Measurements from ENCODE around the gene OR2V2.
"Not testable (repeated sequence)": the region's sequence is repeated elsewhere in the genome, so short reads cannot be mapped to it uniquely, and the experiment has no call there.

OR2V2 gene

DNA sequence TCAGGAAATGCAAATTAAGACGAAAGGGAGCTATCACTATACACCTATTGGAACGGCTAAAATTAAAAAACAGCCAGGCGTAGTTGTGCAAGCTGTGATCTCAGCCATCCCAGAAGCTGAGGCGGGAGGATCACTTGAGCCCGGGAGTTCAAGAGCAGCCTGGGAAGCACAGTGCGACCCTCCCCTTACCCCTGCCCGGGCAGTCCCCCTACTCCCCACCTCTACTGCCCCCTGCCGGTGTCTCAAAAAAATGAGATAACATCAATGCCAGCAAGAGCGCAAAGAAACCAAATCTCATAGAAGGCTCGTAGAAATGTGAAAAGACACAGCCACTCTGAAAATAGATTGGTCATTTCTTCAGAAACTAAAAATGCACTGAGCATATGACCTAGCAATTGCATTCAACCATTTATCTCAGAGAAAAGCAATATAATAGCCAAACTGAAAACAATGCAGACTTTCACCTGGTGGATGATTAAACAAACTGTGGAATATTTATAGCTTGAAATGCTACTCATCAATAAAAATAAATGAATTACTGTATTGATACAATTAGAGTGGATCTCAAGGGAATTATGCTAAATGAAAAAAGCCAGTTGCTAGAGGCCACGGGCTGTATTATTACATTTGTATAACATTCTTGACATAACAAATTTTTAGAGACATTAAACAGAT is 20.6 kb downstream of the OR2V2 start:
- peak; percentile 46 for TF ChIP-seq CTCF (IDR thresholded peaks at IDR 0.05; ENCODE audit: low read depth, low read length, missing control alignments)
- H3K4me3 ChIP-seq (ENCODE audit: low read depth, low read length): no peak overlapping the region
- no peak for DNase-seq (ENCODE audit: low read depth)
- in situ Hi-C loops (cut with HindIII; ENCODE audit: low sequenced_read_pairs): no loop called here

- DNase-seq (ENCODE audit: low read depth): no peak
- no peak overlapping the region for H3K4me3 ChIP-seq (ENCODE audit: low read depth, low read length)
- no peak for TF ChIP-seq CTCF (IDR thresholded peaks at IDR 0.05; ENCODE audit: low read depth, low read length, missing control alignments)
- in situ Hi-C loops (cut with HindIII; ENCODE audit: low sequenced_read_pairs): no loop called here
Observed at GRCh38 chr5:181168595-181169118, 21.3 kb downstream of the OR2V2 start.

DNA sequence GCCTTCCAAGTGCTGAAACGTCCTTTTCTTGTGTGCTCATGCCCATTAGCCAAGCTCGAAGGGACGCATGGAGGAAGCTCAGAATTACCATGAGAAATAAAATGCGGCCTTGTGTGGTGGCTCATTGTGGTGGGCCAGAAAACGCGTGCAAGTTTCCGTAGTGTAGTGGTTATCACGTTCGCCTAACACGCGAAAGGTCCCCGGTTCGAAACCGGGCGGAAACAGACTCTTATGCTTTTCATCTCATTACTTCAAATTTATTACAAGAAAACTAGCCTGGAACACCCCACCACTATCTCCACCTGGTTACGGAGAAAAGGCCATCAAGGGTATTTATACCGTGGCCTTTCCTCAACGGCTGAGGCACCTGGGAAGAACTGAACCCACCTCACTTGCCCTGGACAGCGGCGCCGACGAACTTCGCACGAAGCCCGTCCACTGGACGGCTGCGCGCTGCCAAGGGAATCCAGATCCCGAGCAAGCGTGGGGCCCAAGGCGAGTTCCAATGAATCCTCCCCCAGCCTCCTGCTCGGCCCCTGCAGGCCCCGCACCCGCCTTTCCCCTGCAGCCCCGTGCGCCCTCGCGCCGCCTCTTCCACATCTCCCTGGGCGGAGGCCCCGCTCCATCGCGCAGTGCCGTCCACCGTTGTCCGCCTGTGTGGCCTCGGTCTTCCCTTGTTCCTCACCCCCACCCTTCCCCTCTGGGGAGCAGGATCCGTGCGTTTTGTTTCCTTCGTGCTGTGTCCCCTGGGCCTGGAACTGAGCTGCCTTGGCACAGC is 22.3 kb downstream of the OR2V2 start:
- in situ Hi-C loops (cut with HindIII; ENCODE audit: low sequenced_read_pairs); DNase-seq (ENCODE audit: low read depth): not testable (repeated sequence)
- peak overlapping the region; percentile 24 for H3K4me3 ChIP-seq (ENCODE audit: low read depth, low read length)

- no peak for DNase-seq (ENCODE audit: low read depth)
- in situ Hi-C loops (cut with HindIII; ENCODE audit: low sequenced_read_pairs): no loop called here
- H3K4me3 ChIP-seq (ENCODE audit: low read depth, low read length): peak overlapping the region; percentile 24
- TF ChIP-seq CTCF (IDR thresholded peaks at IDR 0.05; ENCODE audit: low read depth, low read length, missing control alignments): no peak
Observed at GRCh38 chr5:181170237-181170825, 22.9 kb downstream of the OR2V2 start.

DNA sequence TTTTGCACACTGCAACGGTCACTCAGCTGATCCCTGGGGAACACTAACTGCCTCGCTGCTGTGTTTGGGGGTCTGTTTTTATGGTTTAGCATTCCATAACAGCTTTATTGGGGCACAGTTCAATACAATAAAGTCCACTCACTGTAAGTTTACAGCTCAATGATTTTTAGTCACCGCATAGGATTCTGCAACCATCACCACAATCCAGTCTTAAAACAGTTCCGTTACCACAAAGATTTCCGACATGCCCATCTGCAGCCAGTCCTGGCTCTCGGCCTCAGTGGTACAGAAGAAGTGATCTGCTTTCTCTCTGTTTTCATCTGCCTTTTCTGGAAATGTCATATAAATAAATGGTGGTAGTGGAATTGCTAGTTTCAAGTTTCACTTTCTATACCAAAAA is 23.6 kb downstream of the OR2V2 start:
- in situ Hi-C loops (cut with HindIII; ENCODE audit: low sequenced_read_pairs): no loop called here
- TF ChIP-seq CTCF (IDR thresholded peaks at IDR 0.05; ENCODE audit: low read depth, low read length, missing control alignments): no peak
- peak overlapping the region; percentile 9 for H3K4me3 ChIP-seq (ENCODE audit: low read depth, low read length)
- DNase-seq (ENCODE audit: low read depth): peak; percentile 58

GRCh38 chr5:181171782-181172181 is 24.4 kb downstream of the OR2V2 start:
- in situ Hi-C loops (cut with HindIII; ENCODE audit: low sequenced_read_pairs): no loop called here
- DNase-seq (ENCODE audit: low read depth): no peak
- no peak overlapping the region for H3K4me3 ChIP-seq (ENCODE audit: low read depth, low read length)
- TF ChIP-seq CTCF (IDR thresholded peaks at IDR 0.05; ENCODE audit: low read depth, low read length, missing control alignments): no peak
